GM19452 (cell line): ENCODE results near the gene ZNF566.
"Not testable (repeated sequence)": the region's sequence is repeated elsewhere in the genome, so short reads cannot be mapped to it uniquely, and the experiment has no call there.

Experiments used
- ATAC-seq: cut with Tn5 transposase; IDR thresholded peaks from one replicate; pipeline ENCODE4 v1.9.1; 2021; ENCODE audit not compliant: unreplicated experiment

Gene ZNF566

GRCh38 chr19:36489118-36489919 is at the start of gene ZNF566:
TSS of gene ZNF566 (minus strand) at chr19:36489561. CDS start at chr19:36476557, 13,004 bp downstream.
- ATAC-seq = peak; percentile 89

GRCh38 chr19:36528921-36529518 is 39.7 kb upstream of the ZNF566 start:
- peak; percentile 27 for ATAC-seq

GRCh38 chr19:36528194-36528920 is 39.0 kb upstream of the ZNF566 start, which contains the start of gene ZNF260:
TSS of gene ZNF260 (minus strand) at chr19:36528271. CDS start at chr19:36515238, 13,033 bp downstream.
- ATAC-seq = peak; percentile 85

GRCh38 chr19:36527873-36528193 is 38.5 kb upstream of the ZNF566 start:
- no peak for ATAC-seq

DNA sequence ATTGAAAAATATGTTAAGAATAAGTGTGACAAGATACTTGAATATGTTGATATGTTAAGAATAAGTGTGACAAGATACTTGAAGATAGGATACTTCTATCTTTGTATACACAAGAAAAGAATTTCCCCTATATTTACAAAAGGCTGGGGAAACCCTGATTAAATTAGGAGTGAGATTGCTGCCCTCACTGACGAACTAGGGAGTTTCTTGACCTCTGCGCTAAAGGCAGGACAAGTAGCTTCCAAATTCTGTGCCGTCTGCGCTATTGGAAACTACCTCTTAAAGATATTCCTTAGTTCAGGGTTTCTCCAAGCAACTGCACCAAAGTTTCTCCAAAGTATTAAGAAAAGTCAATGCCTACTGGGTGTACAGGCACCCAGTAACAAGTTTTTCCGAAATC is 38.0 kb upstream of the ZNF566 start:
- no peak for ATAC-seq

GRCh38 chr19:36526581-36526980 is 37.2 kb upstream of the ZNF566 start:
- no peak for ATAC-seq

GRCh38 chr19:36524617-36525016 is 35.3 kb upstream of the ZNF566 start:
- ATAC-seq = no peak

DNA sequence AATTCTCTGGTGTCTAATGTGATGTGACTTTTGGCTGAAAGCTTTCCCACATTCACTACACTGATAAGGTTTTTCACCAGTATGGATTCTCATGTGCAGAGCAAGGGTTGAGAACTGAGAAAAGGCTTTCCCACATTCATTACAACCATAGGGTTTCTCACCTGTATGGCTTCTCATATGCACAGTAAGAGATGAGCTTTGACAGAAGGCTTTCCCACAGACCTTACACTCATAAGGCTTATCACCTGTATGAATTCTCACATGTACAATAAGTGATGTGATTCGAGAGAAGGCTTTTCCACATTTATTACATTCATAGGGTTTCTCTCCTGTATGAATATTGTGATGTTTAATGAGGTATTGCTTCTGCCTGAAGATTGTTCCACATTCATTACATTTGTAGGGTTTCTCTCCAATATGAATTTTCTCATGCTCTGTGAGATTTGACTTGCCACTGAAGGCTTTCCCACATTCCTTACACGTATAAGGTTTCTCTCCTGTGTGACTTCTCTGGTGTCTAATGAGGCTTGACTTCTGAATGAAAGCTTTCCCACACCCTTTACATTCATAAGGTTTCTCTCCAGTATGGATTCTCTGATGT is 24.8 kb upstream of the ZNF566 start:
- ATAC-seq = no peak

DNA sequence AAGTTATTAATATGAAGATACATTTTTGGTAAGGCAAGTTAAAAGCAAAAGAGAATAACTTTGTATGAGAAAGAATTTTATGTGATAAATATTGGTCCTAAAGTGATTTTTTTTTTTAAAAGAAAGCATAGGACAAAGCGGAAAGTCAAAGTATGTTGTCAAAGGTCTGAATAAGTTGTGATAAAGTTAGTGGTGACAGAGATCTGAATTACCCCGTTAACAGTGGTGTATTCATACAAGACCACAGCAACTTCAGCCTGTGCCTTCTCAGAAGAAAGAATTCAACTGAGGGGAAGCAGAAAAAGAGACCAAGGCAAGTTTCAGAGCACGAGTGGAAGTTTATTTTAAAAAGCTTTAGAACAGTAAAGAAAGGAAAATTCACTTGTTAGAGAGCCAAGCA is 19.0 kb upstream of the ZNF566 start:
- ATAC-seq = no peak

- ATAC-seq = no peak
These were observed 12.6 kb upstream of the ZNF566 start for GRCh38 chr19:36501973-36502372.

DNA sequence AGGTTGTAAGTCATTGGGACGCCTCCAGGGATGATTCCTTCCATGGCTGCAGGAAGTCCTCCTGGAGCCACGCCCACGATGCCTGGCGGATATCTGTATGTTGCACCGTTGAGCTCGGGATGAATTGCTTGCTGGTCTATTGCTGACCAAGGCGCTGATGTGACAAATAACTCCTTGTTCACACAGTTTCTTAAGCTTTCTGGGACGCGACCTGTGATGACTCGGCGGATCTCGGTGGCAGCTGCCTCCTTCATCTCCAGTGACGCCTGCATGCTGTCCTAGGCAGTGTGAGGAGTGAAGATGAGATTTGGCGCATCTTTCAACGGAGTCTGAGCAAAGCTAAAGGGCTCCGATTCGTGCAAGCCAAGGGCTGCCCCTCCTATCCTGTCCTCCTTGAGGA is 7.6 kb upstream of the ZNF566 start:
- no peak for ATAC-seq

DNA sequence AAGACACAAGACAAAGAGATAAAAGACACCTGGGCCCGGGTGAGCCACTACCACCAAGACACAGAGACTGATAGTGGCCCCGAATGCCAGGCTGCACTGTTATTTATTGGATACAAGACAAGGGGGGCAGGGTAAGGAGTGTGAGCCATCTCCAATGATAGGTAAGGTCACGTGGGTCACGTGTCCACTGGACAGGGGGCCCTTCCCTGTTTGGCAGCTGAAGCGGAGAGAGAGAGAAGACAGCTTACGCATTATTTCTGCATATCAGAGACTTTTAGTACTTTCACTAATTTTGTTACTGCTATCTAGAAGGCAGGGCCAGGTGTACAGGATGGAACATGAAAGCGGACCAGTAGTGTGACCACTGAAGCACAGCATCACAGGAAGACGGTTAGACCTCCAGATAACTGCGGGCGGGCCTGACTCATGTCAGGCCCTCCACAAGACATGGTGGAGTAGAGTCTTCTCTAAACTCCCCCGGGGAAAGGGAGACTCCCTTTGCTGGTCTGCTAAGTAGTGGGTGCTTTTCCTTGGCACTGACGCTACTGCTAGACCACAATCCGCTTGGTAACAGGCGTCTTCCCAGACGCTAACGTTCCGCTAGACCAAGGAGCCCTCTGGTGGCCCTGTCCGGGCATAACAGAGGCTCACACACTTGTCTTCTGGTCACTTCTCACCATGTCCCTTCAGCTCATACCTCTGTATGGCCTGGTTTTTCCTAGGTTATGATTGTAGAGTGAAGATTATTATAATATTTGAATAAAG is 3.5 kb upstream of the ZNF566 start:
- ATAC-seq = not testable (repeated sequence)

DNA sequence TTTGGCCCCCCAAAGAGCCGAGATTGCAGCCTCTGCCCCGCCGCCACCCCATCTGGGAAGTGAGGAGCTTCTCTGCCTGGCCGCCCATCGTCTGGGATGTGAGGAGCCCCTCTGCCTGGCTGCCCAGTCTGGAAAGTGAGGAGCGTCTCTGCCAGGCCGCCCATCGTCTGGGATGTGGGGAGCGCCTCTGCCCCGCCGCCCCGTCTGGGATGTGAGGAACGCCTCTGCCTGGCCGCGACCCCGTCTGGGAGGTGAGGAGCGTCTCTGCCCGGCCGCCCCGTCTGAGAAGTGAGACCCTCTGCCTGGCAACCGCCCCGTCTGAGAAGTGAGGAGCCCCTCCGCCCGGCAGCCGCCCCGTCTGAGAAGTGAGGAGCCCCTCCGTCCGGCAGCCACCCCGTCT is 1.5 kb upstream of the ZNF566 start:
- ATAC-seq = not testable (repeated sequence)

DNA sequence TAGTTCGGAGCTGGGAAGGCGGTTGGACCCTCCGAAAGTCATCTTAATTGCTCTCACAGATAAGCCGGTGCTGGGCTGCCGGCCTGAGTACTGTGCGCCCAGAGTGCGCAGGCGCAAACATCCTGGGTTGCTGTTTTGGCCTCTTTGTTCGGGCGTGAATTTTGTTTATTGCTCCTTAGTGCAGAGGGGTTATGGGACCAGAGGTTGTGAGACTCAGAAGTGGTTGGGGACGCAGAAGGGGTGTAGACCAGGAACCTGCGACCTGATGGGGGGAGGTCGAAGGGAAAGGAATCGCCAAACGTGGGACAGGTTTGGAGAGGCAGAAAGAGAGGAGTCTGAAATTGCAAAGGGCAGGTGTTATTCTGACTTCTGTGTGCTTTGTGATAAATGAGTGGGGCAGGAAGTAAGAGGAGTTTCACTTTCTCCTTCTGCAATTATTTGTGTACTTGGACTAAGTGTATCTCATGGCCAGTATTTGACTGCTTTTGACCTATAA is 607 bp upstream of the ZNF566 start:
- ATAC-seq = peak; percentile 62

DNA sequence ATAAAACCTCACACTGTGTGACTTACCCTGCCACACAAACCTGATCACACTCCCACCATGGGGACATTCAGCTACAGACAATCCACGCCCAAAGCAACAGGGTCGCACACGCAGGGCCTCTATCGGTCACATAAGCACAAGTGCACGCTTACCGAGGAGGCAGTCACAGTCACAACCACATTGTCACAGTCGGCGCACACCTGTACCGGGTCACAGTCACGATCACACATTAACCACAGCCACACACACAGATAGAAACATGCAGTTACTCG is 579 bp downstream of the ZNF566 start:
- peak; percentile 7 for ATAC-seq

GRCh38 chr19:36488118-36488845 is 1.1 kb downstream of the ZNF566 start:
- no peak for ATAC-seq

DNA sequence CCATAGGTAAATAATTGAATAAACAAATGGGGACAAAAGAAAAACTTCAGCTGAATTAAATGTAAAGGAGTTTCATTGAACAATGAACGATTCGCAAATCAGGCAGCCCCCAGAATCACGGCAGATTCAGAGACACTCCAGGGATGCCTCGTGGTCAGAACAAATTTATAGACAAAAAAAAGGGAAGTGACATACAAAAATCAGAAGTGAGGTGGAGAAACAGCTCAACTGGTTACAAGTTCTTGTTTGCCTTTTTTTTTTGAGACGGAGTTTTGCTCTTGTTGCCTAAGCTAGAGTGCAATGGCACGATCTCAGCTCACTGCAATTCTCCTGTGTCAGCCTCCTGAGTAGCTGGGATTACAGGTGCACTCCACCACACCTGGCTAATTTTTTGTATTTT is 5.7 kb downstream of the ZNF566 start:
- ATAC-seq = no peak

- no peak for ATAC-seq
These were observed 6.5 kb downstream of the ZNF566 start for GRCh38 chr19:36482876-36483275.

DNA sequence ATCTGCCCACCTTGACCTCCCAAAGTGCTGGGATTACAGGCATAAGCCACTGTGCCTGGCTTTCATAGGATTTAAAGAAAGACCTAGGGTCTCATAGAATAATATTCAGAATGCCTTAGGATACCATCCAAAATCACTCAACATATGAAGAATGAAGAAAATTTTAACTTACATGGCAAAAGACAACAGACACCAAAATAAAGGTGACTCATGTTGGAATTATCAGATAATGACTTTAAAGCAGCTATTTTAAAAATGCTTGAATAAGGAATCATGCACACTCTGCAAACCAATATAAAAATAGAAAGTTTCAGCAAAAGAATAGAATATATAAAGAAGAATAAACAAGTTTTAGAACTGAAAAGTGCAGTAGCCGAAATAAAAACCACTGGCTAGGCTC is 29.3 kb downstream of the ZNF566 start:
- no peak for ATAC-seq

GRCh38 chr19:36456831-36457230 is 32.5 kb downstream of the ZNF566 start:
- no peak for ATAC-seq
